GM18861 (cell line): ENCODE measurements around the gene MCFD2.

Experiments used
- ATAC-seq: cut with Tn5 transposase; IDR thresholded peaks from one replicate; pipeline ENCODE4 v1.9.1; 2021; ENCODE audit not compliant: unreplicated experiment

The MCFD2 gene

GRCh38 chr2:46939626-46940359 lies 24.2 kb upstream of the MCFD2 start:
- ATAC-seq: no peak

- no peak for ATAC-seq
These were observed 21.9 kb upstream of the MCFD2 start for GRCh38 chr2:46937471-46937901.

GRCh38 chr2:46936566-46936965 lies 21.0 kb upstream of the MCFD2 start:
- no peak for ATAC-seq

- no peak for ATAC-seq
These were observed 19.5 kb upstream of the MCFD2 start for GRCh38 chr2:46935071-46935470.

- no peak for ATAC-seq
These were observed 14.0 kb upstream of the MCFD2 start for GRCh38 chr2:46929612-46930011.

GRCh38 chr2:46926863-46927262 lies 11.3 kb upstream of the MCFD2 start:
- ATAC-seq: no peak

- no peak for ATAC-seq
These were observed 10.1 kb upstream of the MCFD2 start for GRCh38 chr2:46925474-46926351.

GRCh38 chr2:46924608-46925007 lies 9.0 kb upstream of the MCFD2 start:
- no peak for ATAC-seq

- ATAC-seq: no peak
These were observed 8.4 kb upstream of the MCFD2 start for GRCh38 chr2:46924038-46924437.

- no peak for ATAC-seq
These were observed 7.5 kb upstream of the MCFD2 start for GRCh38 chr2:46923041-46923528.

GRCh38 chr2:46922606-46923005 lies 7.0 kb upstream of the MCFD2 start:
- no peak for ATAC-seq

GRCh38 chr2:46921676-46922448 lies 6.3 kb upstream of the MCFD2 start:
- no peak for ATAC-seq

GRCh38 chr2:46917628-46918027 lies 2.0 kb upstream of the MCFD2 start:
- ATAC-seq: no peak

- peak; percentile 79 for ATAC-seq
These were observed 415 bp upstream of the MCFD2 start for GRCh38 chr2:46915811-46916630.

- ATAC-seq: no peak
These were observed 902 bp downstream of the MCFD2 start for GRCh38 chr2:46914578-46915230.

GRCh38 chr2:46913471-46914381 lies 1.9 kb downstream of the MCFD2 start:
- ATAC-seq: no peak

GRCh38 chr2:46909771-46910419 lies 5.7 kb downstream of the MCFD2 start:
- ATAC-seq: peak; percentile 81

GRCh38 chr2:46909150-46909549 lies 6.5 kb downstream of the MCFD2 start:
- ATAC-seq: no peak
